Measurements from ENCODE around the gene TMEM87B. TPM values are rescaled to one million over a fixed set of nuclear protein-coding genes. Genes with fewer than 3 reads are reported as not detected.

TMEM87B gene
- total RNA-seq, 1 experiment from 2014 or later: 10.6 TPM

DNA sequence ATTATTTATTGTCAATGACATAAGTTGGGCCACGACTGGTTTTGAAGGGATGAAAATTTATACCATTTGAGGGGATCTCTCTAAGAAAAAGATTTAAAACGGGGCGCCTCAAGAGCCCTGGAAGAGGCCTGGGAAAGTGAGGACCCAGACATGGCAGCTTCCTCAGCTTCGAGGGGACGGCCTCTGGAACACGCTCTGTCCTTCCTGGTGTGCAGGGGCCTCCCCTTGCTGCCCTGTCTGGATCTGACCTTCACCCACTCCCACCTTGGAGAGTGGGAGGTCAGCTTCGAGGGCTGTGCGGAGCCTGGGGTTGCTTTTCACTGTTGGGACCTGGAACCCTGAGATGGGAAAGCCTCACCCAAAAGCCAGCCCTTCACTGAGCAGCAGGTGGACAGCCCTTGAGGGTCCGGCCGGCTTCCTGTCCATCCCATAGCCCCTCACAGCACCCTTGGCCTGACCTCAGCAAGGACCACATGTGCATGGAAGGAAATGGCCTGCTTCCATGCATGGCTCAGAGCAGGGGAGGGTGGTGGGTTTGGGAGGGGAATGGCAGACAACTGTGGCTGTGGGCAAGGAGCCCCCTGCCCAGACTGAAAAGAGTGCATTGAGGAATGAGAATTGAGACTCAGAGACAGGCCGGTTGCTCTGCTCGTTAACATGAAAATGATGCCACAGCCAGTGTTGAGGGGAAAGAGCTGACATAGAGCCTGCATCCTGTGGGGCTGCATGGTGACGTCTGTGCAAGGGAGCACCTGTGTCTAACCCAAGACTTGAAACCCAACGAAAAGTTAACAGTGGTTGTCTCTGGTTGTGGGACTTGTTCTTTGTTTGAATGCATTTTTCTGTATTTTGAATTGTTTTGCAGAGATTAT lies 99.4 kb downstream of the TMEM87B start:
- ATAC-seq (no peak; the same call in 1 of the 2 replicates), DNase-seq (ENCODE audit: low spot score) (no peak)
- Mint-ChIP-seq H3K27ac (no peak overlapping the region), H3K27me3 (ENCODE audit: low read depth) (no peaks in the 10 kb centered on the region), H3K4me3 (no peak overlapping the region), H3K4me1 (peaks cover 12% of the 10 kb centered on the region), H3K36me3 (no peaks in the 10 kb centered on the region), H3K9me3 (no peaks in the 10 kb centered on the region)
- TF ChIP-seq, protein P1, sequence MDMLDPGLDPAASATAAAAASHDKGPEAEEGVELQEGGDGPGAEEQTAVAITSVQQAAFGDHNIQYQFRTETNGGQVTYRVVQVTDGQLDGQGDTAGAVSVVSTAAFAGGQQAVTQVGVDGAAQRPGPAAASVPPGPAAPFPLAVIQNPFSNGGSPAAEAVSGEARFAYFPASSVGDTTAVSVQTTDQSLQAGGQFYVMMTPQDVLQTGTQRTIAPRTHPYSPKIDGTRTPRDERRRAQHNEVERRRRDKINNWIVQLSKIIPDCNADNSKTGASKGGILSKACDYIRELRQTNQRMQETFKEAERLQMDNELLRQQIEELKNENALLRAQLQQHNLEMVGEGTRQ (CRISPR knock-in tag; IDR thresholded peaks at IDR 0.05): no peak
- TF ChIP-seq FOXK1 (CRISPR knock-in tag; IDR thresholded peaks at IDR 0.05) (no peak), MAX (CRISPR knock-in tag; IDR thresholded peaks at IDR 0.05) (no peak), ZBTB21 (CRISPR knock-in tag; IDR thresholded peaks at IDR 0.05; ENCODE audit: borderline replicate concordance) (no peak), AR (CRISPR knock-in tag; IDR thresholded peaks at IDR 0.05) (no peak), ETV6 (CRISPR knock-in tag; IDR thresholded peaks at IDR 0.05) (no peak), HMGA2 (CRISPR knock-in tag; IDR thresholded peaks at IDR 0.05) (no peak), ATF3 (CRISPR knock-in tag; conservative IDR thresholded peaks at IDR 0.05) (no peak), NR2C2 (CRISPR knock-in tag; IDR thresholded peaks at IDR 0.05) (no peak), NR1H2 (CRISPR knock-in tag; IDR thresholded peaks at IDR 0.05) (no peak), ESRRA (CRISPR knock-in tag; IDR thresholded peaks at IDR 0.05; ENCODE audit: borderline replicate concordance) (no peak), E2F5 (CRISPR knock-in tag; IDR thresholded peaks at IDR 0.05) (no peak), MXD4 (CRISPR knock-in tag; IDR thresholded peaks at IDR 0.05; ENCODE audit: borderline replicate concordance) (no peak), IRF2 (CRISPR knock-in tag; IDR thresholded peaks at IDR 0.05; ENCODE audit: borderline replicate concordance, low read depth) (no peak), SP1 (CRISPR knock-in tag; conservative IDR thresholded peaks at IDR 0.05) (no peak), HMGXB4 (CRISPR knock-in tag; IDR thresholded peaks at IDR 0.05) (no peak)
- TF ChIP-seq, protein P2, sequence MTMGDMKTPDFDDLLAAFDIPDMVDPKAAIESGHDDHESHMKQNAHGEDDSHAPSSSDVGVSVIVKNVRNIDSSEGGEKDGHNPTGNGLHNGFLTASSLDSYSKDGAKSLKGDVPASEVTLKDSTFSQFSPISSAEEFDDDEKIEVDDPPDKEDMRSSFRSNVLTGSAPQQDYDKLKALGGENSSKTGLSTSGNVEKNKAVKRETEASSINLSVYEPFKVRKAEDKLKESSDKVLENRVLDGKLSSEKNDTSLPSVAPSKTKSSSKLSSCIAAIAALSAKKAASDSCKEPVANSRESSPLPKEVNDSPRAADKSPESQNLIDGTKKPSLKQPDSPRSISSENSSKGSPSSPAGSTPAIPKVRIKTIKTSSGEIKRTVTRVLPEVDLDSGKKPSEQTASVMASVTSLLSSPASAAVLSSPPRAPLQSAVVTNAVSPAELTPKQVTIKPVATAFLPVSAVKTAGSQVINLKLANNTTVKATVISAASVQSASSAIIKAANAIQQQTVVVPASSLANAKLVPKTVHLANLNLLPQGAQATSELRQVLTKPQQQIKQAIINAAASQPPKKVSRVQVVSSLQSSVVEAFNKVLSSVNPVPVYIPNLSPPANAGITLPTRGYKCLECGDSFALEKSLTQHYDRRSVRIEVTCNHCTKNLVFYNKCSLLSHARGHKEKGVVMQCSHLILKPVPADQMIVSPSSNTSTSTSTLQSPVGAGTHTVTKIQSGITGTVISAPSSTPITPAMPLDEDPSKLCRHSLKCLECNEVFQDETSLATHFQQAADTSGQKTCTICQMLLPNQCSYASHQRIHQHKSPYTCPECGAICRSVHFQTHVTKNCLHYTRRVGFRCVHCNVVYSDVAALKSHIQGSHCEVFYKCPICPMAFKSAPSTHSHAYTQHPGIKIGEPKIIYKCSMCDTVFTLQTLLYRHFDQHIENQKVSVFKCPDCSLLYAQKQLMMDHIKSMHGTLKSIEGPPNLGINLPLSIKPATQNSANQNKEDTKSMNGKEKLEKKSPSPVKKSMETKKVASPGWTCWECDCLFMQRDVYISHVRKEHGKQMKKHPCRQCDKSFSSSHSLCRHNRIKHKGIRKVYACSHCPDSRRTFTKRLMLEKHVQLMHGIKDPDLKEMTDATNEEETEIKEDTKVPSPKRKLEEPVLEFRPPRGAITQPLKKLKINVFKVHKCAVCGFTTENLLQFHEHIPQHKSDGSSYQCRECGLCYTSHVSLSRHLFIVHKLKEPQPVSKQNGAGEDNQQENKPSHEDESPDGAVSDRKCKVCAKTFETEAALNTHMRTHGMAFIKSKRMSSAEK (CRISPR knock-in tag; IDR thresholded peaks at IDR 0.05; ENCODE audit: borderline replicate concordance): no peak
- TF ChIP-seq, protein P3, sequence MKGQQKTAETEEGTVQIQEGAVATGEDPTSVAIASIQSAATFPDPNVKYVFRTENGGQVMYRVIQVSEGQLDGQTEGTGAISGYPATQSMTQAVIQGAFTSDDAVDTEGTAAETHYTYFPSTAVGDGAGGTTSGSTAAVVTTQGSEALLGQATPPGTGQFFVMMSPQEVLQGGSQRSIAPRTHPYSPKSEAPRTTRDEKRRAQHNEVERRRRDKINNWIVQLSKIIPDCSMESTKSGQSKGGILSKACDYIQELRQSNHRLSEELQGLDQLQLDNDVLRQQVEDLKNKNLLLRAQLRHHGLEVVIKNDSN (CRISPR knock-in tag; IDR thresholded peaks at IDR 0.05): no peak
- TF ChIP-seq, protein P4, sequence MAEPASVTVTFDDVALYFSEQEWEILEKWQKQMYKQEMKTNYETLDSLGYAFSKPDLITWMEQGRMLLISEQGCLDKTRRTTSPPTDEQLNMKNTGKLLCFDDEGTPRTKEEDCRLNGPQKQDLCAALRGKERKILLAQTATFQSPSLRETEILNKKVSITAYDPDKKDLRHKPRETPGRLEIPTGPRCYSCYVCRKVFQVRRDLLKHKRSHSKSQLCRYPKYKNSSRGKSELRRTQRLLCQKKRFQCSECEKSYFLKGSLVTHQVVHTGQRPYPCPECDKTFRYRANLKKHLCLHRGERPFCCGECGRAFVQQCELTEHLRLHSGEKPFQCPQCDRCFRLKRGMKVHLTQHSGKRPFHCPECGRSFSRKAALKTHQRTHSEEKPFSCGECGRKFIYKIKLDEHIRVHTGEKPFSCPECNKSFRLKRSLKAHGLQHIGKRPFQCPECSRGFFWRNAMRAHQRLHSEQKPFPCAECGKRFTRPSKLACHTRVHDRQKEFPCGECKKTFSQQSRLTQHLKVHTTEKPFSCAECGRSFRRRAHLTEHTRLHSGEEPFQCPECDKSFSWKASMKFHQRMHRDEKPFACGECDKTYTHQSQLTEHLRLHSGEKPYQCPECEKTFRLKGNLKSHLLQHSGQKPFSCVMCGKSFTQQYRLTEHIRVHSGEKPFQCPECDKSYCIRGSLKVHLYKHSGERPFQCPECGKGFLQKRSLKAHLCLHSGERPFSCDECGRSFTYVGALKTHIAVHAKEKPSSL (CRISPR knock-in tag; conservative IDR thresholded peaks at IDR 0.05): no peak
- ChIA-PET CTCF (no interaction called here), POLR2A (no interaction called here)
